ENCODE results near the gene AP2B1.
"Not testable (repeated sequence)": the region's sequence is repeated elsewhere in the genome, so short reads cannot be mapped to it uniquely, and the experiment has no call there.

AP2B1 gene

DNA sequence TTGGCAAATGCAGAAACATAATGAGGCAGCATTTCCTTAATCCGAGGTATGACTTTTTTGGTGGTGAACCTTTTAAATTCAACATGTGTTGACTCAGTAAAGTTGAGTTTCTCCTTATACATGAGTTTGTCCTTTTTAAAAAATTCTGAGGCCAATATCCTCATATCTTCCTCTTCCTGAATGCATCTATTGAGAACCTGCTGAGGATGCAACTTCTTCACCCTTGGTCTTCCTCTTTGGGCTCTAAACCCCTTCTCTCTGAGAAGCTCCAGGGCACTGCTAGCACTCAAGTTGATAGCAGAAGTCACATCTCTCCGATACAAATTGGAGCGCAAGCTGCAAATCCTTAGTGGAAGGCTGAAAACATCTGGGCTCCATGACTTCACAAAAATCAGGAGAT is 29.8 kb upstream of the AP2B1 start:
- DNase-seq (ENCODE audit: insufficient read length, low spot score) (no peak), FAIRE-seq (no peak)
- TF ChIP-seq POLR2A (IDR thresholded peaks at IDR 0.05; ENCODE audit: low read depth, low read length) = no peak

DNA sequence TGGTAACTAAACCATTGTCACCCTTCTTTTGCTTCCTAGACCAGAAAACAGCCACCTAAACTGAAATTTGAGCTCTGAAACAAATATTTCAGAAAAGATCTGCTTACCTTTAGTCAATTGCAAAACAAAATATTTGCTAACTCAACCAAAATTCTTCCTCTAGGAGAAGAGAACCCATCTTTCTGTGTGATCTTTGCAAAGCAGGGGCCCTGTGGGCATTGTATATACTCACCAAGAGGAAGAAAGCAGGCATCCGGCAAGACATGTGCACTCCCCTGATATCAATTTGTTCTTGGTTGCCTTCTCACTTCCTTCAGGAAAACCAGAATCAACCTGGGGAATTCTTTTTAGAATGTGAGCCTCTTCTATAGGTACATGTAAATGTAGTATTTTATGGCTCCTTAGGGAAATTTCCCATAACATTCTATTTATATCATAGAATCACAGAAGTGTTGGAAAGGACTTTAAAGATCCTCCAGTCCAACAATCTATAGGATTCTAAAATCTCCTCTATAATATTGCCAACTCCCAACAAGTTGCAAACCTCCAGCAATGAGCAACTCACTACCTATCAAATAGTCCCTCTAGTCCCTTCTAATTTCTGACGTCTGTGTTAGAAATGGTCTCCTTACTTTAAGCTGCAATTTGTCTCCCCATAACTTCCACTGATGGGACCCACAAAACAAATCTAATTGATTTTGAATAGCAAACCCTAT is 27.5 kb upstream of the AP2B1 start:
- no peak for FAIRE-seq
- no peak for TF ChIP-seq POLR2A (IDR thresholded peaks at IDR 0.05; ENCODE audit: low read depth, low read length)
- DNase-seq (ENCODE audit: insufficient read length, low spot score) = no peak

- no peak for TF ChIP-seq POLR2A (IDR thresholded peaks at IDR 0.05; ENCODE audit: low read depth, low read length)
- DNase-seq (ENCODE audit: insufficient read length, low spot score) (no peak), FAIRE-seq (no peak)
Observed at GRCh38 chr17:35560703-35561102, 26.4 kb upstream of the AP2B1 start, which contains the start of gene SLFN14. Gene SLFN14, minus strand, starts transcription at chr17:35560819. Its CDS starts 2,757 bp downstream, at chr17:35558062.

DNA sequence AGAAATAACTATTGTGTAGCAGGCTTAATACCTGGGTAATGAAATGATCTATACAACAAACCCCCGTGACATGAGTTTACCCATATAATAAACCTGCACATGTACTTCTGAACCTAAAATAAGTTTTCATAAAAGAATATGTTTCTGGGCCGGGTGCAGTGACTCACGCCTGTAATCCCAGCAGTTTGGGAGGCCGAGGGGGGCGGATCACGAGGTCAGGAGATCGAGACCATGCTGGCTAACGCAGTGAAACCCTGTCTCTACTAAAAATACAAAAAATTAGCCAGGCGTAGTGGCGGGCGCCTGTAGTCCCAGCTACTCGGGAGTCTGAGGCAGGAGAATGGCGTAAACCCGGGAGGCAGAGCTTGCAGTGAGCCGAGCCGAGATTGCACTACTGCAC is 23.9 kb upstream of the AP2B1 start:
- FAIRE-seq; DNase-seq (ENCODE audit: insufficient read length, low spot score): not testable (repeated sequence)

GRCh38 chr17:35566968-35567367 is 20.2 kb upstream of the AP2B1 start:
- no peak for DNase-seq (ENCODE audit: insufficient read length, low spot score)
- TF ChIP-seq POLR2A (IDR thresholded peaks at IDR 0.05; ENCODE audit: low read depth, low read length) = no peak
- no peak for FAIRE-seq

GRCh38 chr17:35568561-35568960 is 18.6 kb upstream of the AP2B1 start:
- no peak for FAIRE-seq
- TF ChIP-seq POLR2A (IDR thresholded peaks at IDR 0.05; ENCODE audit: low read depth, low read length) = no peak
- DNase-seq (ENCODE audit: insufficient read length, low spot score) = no peak

DNA sequence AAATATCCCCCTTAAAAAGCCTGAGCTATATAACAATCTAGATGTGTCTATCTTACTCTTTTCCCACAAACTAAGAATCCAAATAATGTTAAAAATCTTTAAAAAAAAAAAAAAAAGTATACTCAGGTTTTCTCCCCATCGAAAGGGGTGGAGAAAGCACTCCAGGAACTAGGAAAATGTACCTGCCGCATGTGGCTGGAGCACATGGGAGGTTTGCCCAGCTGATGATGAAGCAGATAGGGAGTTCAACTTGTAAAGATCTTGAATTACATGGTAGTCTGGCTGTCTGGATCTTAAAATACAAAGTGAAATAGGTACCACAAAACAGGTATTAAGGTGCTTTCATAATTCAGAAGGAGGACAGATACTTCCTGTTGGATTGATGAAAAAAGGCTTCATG is 17.7 kb upstream of the AP2B1 start:
- no peak for DNase-seq (ENCODE audit: insufficient read length, low spot score)
- no peak for TF ChIP-seq POLR2A (IDR thresholded peaks at IDR 0.05; ENCODE audit: low read depth, low read length)
- no peak for FAIRE-seq

GRCh38 chr17:35575759-35576158 is 11.4 kb upstream of the AP2B1 start:
- no peak for TF ChIP-seq POLR2A (IDR thresholded peaks at IDR 0.05; ENCODE audit: low read depth, low read length)
- DNase-seq (ENCODE audit: insufficient read length, low spot score) = no peak
- no peak for FAIRE-seq

GRCh38 chr17:35577830-35578196 is 9.3 kb upstream of the AP2B1 start:
- TF ChIP-seq POLR2A (IDR thresholded peaks at IDR 0.05; ENCODE audit: low read depth, low read length) = no peak
- FAIRE-seq = no peak
- DNase-seq (ENCODE audit: insufficient read length, low spot score) = no peak

DNA sequence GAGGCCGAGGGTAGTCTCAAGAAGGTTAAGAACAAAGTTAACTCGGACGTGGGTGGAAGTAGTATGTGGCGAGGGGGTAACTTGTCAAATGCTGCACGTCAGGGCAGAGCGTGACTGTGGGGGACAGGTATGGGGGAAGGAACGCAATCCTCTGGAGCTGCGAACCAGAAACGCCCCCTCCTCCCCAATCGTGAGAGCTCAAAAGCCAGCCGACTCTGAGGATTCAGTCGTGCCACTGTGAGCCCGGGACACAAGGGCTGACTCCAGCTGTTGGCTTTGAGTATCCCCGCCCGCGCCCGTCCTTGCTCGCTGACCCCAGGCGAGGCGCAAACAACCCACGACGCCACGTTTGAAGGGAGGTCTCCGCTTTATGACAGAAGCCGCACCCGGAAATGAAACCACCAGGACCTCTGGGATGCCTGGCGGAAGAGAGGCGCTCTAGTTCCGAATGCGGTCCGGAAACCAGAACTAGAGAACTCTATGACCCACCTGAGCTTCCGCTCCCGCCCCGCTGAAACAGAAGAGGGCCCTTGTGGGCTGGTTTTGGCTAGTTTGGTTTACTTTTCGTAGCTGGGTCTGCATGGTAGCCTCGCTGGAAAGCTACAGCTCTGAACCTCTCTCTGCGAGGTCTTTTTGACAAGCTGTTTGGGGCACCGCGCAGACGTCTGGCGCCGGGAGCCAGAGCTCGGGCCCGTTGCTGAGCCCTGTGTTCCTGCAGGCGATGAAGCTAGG is 8.8 kb upstream of the AP2B1 start, which contains the start of gene PEX12:
PEX12 (minus strand) TSS at position 375 of the 732 bp plus-strand sequence. CDS start 550 bp downstream, outside the sequence.
- peak; percentile 65 for DNase-seq (ENCODE audit: insufficient read length, low spot score)
- TF ChIP-seq POLR2A (IDR thresholded peaks at IDR 0.05; ENCODE audit: low read depth, low read length) = peak; percentile 88
- FAIRE-seq = no peak

GRCh38 chr17:35578929-35579432 is 8.1 kb upstream of the AP2B1 start:
- DNase-seq (ENCODE audit: insufficient read length, low spot score) = no peak
- TF ChIP-seq POLR2A (IDR thresholded peaks at IDR 0.05; ENCODE audit: low read depth, low read length) = no peak
- FAIRE-seq = no peak

- no peak for TF ChIP-seq POLR2A (IDR thresholded peaks at IDR 0.05; ENCODE audit: low read depth, low read length)
- DNase-seq (ENCODE audit: insufficient read length, low spot score) = no peak
- no peak for FAIRE-seq
Observed at GRCh38 chr17:35584061-35584460, 3.1 kb upstream of the AP2B1 start.

DNA sequence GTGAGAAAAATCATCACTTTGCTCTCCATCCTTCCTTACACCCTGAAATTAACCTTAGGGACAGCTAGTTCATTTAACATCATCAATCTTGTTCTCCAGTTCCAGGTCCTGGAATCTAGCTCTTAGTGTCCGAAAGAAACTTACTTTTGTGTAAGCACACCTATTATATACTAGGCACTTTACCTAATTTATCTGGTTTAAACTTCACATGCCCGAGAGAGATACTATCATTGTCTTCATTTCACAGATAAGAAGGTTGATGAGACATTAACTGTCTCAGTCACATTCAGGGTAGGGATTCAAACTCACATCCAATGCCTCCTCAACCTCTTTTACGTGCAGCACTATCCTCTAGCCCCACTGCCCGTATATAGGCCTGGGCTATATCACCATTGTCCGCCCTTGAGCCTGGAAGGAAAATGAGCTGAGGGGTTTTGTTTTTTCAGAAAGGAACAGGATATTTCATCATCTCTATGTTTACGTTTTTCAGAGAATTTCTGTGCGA is 501 bp upstream of the AP2B1 start:
- FAIRE-seq (no peak), DNase-seq (ENCODE audit: insufficient read length, low spot score) (no peak)
- no peak for TF ChIP-seq POLR2A (IDR thresholded peaks at IDR 0.05; ENCODE audit: low read depth, low read length)

DNA sequence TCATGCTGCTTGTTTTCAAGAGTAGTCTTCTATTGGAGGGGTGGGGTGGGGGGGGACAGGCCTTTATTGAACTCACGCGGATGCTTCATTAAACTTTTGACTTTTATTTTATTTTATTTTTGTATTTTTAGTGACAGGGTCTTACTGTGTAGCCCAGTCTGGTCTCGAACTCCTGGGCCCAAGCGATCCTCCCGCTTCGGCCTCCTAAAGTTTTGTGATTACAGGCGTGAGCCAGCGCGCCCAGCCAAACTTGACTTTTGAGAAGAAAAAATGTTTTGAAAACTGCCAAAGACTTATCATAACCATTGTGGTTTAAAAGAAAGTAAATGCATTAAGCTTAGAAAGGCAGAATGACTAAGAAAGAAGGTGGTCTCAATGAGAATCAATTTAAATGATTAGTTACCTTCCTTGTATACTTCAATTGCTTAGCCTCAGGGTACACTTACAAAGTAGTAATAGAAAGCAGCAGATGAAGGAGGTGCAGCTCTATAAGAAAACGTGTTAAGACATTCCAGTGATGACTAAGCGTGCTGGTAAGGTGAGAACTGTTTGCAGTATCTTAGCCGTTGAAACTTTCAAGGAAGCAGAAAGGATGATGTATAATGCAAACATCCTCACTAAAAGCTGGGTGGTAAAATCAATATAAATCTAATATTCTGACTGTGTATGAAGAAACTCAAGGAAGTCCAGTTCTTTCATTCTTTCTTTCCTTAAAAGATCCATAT is 1.2 kb downstream of the AP2B1 start:
- TF ChIP-seq POLR2A (IDR thresholded peaks at IDR 0.05; ENCODE audit: low read depth, low read length) = no peak
- peak; percentile 76 for FAIRE-seq
- DNase-seq (ENCODE audit: insufficient read length, low spot score) = peak; percentile 55

All from H54 (cell line).